ENCODE data around the gene GIPC3. TPM values are rescaled to one million over a fixed set of nuclear protein-coding genes. Genes with fewer than 3 reads are reported as not detected.
A peak's percentile ranks its signal among the peaks of the same experiment; 100 is the strongest.

GIPC3 gene
- total and polyA plus RNA-seq, 4 donors = 0.20 to 1.9 (median 1.0) TPM

- DNase-seq (ENCODE audit: low read depth in 4 of 6, low spot score in 6 of 6) = no peak
- no peaks in the 10 kb centered on the region for H3K27me3 ChIP-seq (ENCODE audit: control insufficient read depth, insufficient read depth, low read length)
- H3K36me3 ChIP-seq (ENCODE audit: control insufficient read depth, insufficient read depth, low read length) = peaks cover 78% of the 10 kb centered on the region
- H3K4me3 ChIP-seq (ENCODE audit: low read depth, low read length) = no peak overlapping the region
- no peak overlapping the region for H3K27ac ChIP-seq (ENCODE audit: low read depth, low read length)
- no peaks in the 10 kb centered on the region for H3K9me3 ChIP-seq (ENCODE audit: control insufficient read depth, insufficient read depth, low read length)
- peaks cover 34% of the 10 kb centered on the region for H3K4me1 ChIP-seq (ENCODE audit: control insufficient read depth, insufficient read depth, low read length)
- no CpG with 5 or more reads among the region's 1 CpG for WGBS (ENCODE audit: insufficient coverage)
Measured at GRCh38 chr19:3539756-3540118, 45.5 kb upstream of the GIPC3 start.

- Histone ChIP-seq H3K27ac (ENCODE audit: low read depth, low read length) (no peak overlapping the region), H3K27me3 (ENCODE audit: control insufficient read depth, insufficient read depth, low read length) (no peaks in the 10 kb centered on the region), H3K36me3 (ENCODE audit: control insufficient read depth, insufficient read depth, low read length) (peaks cover 78% of the 10 kb centered on the region), H3K4me1 (ENCODE audit: control insufficient read depth, insufficient read depth, low read length) (peaks cover 19% of the 10 kb centered on the region), H3K9me3 (ENCODE audit: control insufficient read depth, insufficient read depth, low read length) (no peaks in the 10 kb centered on the region), H3K4me3 (ENCODE audit: low read depth, low read length) (no peak overlapping the region)
- DNase-seq (ENCODE audit: low read depth in 4 of 6, low spot score in 6 of 6) = no peak
- 86% methylated on average over 43 of the region's 47 CpGs for WGBS (ENCODE audit: insufficient coverage)
Measured at GRCh38 chr19:3543150-3544057, 41.9 kb upstream of the GIPC3 start.

GRCh38 chr19:3544058-3544376 lies 41.3 kb upstream of the GIPC3 start:
- Histone ChIP-seq H3K27me3 (ENCODE audit: control insufficient read depth, insufficient read depth, low read length) (no peaks in the 10 kb centered on the region), H3K36me3 (ENCODE audit: control insufficient read depth, insufficient read depth, low read length) (peaks cover 76% of the 10 kb centered on the region), H3K9me3 (ENCODE audit: control insufficient read depth, insufficient read depth, low read length) (no peaks in the 10 kb centered on the region), H3K27ac (ENCODE audit: low read depth, low read length) (no peak overlapping the region), H3K4me1 (ENCODE audit: control insufficient read depth, insufficient read depth, low read length) (peaks cover 16% of the 10 kb centered on the region), H3K4me3 (ENCODE audit: low read depth, low read length) (no peak overlapping the region)
- DNase-seq (ENCODE audit: low read depth in 4 of 6, low spot score in 6 of 6) = no peak
- WGBS (ENCODE audit: insufficient coverage) = 79% methylated on average over 7 of the region's 9 CpGs

GRCh38 chr19:3544742-3545668 lies 40.3 kb upstream of the GIPC3 start:
- Histone ChIP-seq H3K27ac (ENCODE audit: low read depth, low read length) (no peak overlapping the region), H3K4me3 (ENCODE audit: low read depth, low read length) (no peak overlapping the region), H3K4me1 (ENCODE audit: control insufficient read depth, insufficient read depth, low read length) (peaks cover 12% of the 10 kb centered on the region), H3K9me3 (ENCODE audit: control insufficient read depth, insufficient read depth, low read length) (no peaks in the 10 kb centered on the region), H3K27me3 (ENCODE audit: control insufficient read depth, insufficient read depth, low read length) (no peaks in the 10 kb centered on the region), H3K36me3 (ENCODE audit: control insufficient read depth, insufficient read depth, low read length) (peaks cover 70% of the 10 kb centered on the region)
- DNase-seq (ENCODE audit: low read depth in 4 of 6, low spot score in 6 of 6) = peak in 2 of 6 donors; percentile 18 to 56
- WGBS (ENCODE audit: insufficient coverage) = 54% methylated on average over 30 of the region's 30 CpGs

- H3K27ac ChIP-seq (ENCODE audit: low read depth, low read length) = no peak overlapping the region
- H3K4me3 ChIP-seq (ENCODE audit: low read depth, low read length) = no peak overlapping the region
- 87% methylated on average over 10 of the region's 10 CpGs for WGBS (ENCODE audit: insufficient coverage)
- no peaks in the 10 kb centered on the region for H3K9me3 ChIP-seq (ENCODE audit: control insufficient read depth, insufficient read depth, low read length)
- H3K36me3 ChIP-seq (ENCODE audit: control insufficient read depth, insufficient read depth, low read length) = peaks cover 72% of the 10 kb centered on the region
- no peaks in the 10 kb centered on the region for H3K27me3 ChIP-seq (ENCODE audit: control insufficient read depth, insufficient read depth, low read length)
- H3K4me1 ChIP-seq (ENCODE audit: control insufficient read depth, insufficient read depth, low read length) = peaks cover 12% of the 10 kb centered on the region
- DNase-seq (ENCODE audit: low read depth in 4 of 6, low spot score in 6 of 6) = no peak
Measured at GRCh38 chr19:3545669-3546034, 39.6 kb upstream of the GIPC3 start.

GRCh38 chr19:3546119-3546518 lies 39.2 kb upstream of the GIPC3 start:
- Histone ChIP-seq H3K4me3 (ENCODE audit: low read depth, low read length) (no peak overlapping the region), H3K27ac (ENCODE audit: low read depth, low read length) (no peak overlapping the region), H3K27me3 (ENCODE audit: control insufficient read depth, insufficient read depth, low read length) (no peaks in the 10 kb centered on the region), H3K36me3 (ENCODE audit: control insufficient read depth, insufficient read depth, low read length) (peaks cover 77% of the 10 kb centered on the region), H3K4me1 (ENCODE audit: control insufficient read depth, insufficient read depth, low read length) (peaks cover 12% of the 10 kb centered on the region), H3K9me3 (ENCODE audit: control insufficient read depth, insufficient read depth, low read length) (no peaks in the 10 kb centered on the region)
- no peak for DNase-seq (ENCODE audit: low read depth in 4 of 6, low spot score in 6 of 6)
- 93% methylated on average over 22 of the region's 23 CpGs for WGBS (ENCODE audit: insufficient coverage)

GRCh38 chr19:3547301-3547731 lies 38.0 kb upstream of the GIPC3 start:
- peaks cover 12% of the 10 kb centered on the region for H3K4me1 ChIP-seq (ENCODE audit: control insufficient read depth, insufficient read depth, low read length)
- no peaks in the 10 kb centered on the region for H3K9me3 ChIP-seq (ENCODE audit: control insufficient read depth, insufficient read depth, low read length)
- H3K4me3 ChIP-seq (ENCODE audit: low read depth, low read length) = no peak overlapping the region
- DNase-seq (ENCODE audit: low read depth in 4 of 6, low spot score in 6 of 6) = no peak
- H3K27me3 ChIP-seq (ENCODE audit: control insufficient read depth, insufficient read depth, low read length) = no peaks in the 10 kb centered on the region
- 95% methylated on average over 15 of the region's 15 CpGs for WGBS (ENCODE audit: insufficient coverage)
- no peak overlapping the region for H3K27ac ChIP-seq (ENCODE audit: low read depth, low read length)
- peaks cover 84% of the 10 kb centered on the region for H3K36me3 ChIP-seq (ENCODE audit: control insufficient read depth, insufficient read depth, low read length)

GRCh38 chr19:3547767-3548282 lies 37.5 kb upstream of the GIPC3 start:
- Histone ChIP-seq H3K27ac (ENCODE audit: low read depth, low read length) (no peak overlapping the region), H3K4me3 (ENCODE audit: low read depth, low read length) (no peak overlapping the region), H3K27me3 (ENCODE audit: control insufficient read depth, insufficient read depth, low read length) (no peaks in the 10 kb centered on the region), H3K4me1 (ENCODE audit: control insufficient read depth, insufficient read depth, low read length) (peaks cover 12% of the 10 kb centered on the region), H3K9me3 (ENCODE audit: control insufficient read depth, insufficient read depth, low read length) (no peaks in the 10 kb centered on the region), H3K36me3 (ENCODE audit: control insufficient read depth, insufficient read depth, low read length) (peaks cover 80% of the 10 kb centered on the region)
- DNase-seq (ENCODE audit: low read depth in 4 of 6, low spot score in 6 of 6) = no peak
- WGBS (ENCODE audit: insufficient coverage) = 89% methylated on average over 36 of the region's 36 CpGs

GRCh38 chr19:3548606-3549005 lies 36.7 kb upstream of the GIPC3 start:
- Histone ChIP-seq H3K9me3 (ENCODE audit: control insufficient read depth, insufficient read depth, low read length) (no peaks in the 10 kb centered on the region), H3K4me1 (ENCODE audit: control insufficient read depth, insufficient read depth, low read length) (peaks cover 12% of the 10 kb centered on the region), H3K27ac (ENCODE audit: low read depth, low read length) (no peak overlapping the region), H3K36me3 (ENCODE audit: control insufficient read depth, insufficient read depth, low read length) (peaks cover 72% of the 10 kb centered on the region), H3K4me3 (ENCODE audit: low read depth, low read length) (no peak overlapping the region), H3K27me3 (ENCODE audit: control insufficient read depth, insufficient read depth, low read length) (no peaks in the 10 kb centered on the region)
- no peak for DNase-seq (ENCODE audit: low read depth in 4 of 6, low spot score in 6 of 6)
- WGBS (ENCODE audit: insufficient coverage) = 60% methylated on average over 10 of the region's 14 CpGs
